GM19467 (cell line): ENCODE results near the gene SPSB3.
"Not testable (repeated sequence)": the region's sequence is repeated elsewhere in the genome, so short reads cannot be mapped to it uniquely, and the experiment has no call there.

Experiments used
- ATAC-seq: cut with Tn5 transposase; IDR thresholded peaks from one replicate; pipeline ENCODE4 v1.9.1; 2021; ENCODE audit warnings: mild to moderate bottlenecking, moderate library complexity; ENCODE audit not compliant: unreplicated experiment

SPSB3 gene

GRCh38 chr16:1744338-1744840, 38.0 kb downstream of the SPSB3 start:
- no peak for ATAC-seq

- ATAC-seq, result no peak
These were observed 38.7 kb downstream of the SPSB3 start for GRCh38 chr16:1743376-1744337.

GRCh38 chr16:1741553-1742165, 40.7 kb downstream of the SPSB3 start:
- no peak for ATAC-seq

GRCh38 chr16:1740781-1741490, 41.4 kb downstream of the SPSB3 start:
- ATAC-seq, result no peak

GRCh38 chr16:1740234-1740633, 42.1 kb downstream of the SPSB3 start:
- no peak for ATAC-seq

- ATAC-seq, result no peak
These were observed 47.6 kb downstream of the SPSB3 start for GRCh38 chr16:1734816-1735215.

- ATAC-seq, result no peak
These were observed 48.2 kb downstream of the SPSB3 start for GRCh38 chr16:1734123-1734522.

GRCh38 chr16:1732551-1732987, 49.8 kb downstream of the SPSB3 start:
- ATAC-seq, result not testable (repeated sequence)

GRCh38 chr16:1732071-1732470, 50.3 kb downstream of the SPSB3 start:
- no peak for ATAC-seq

GRCh38 chr16:1731603-1732002, 50.8 kb downstream of the SPSB3 start:
- no peak for ATAC-seq

GRCh38 chr16:1731073-1731472, 51.3 kb downstream of the SPSB3 start:
- no peak for ATAC-seq

- ATAC-seq, result no peak
These were observed 52.9 kb downstream of the SPSB3 start for GRCh38 chr16:1729445-1729844.

- ATAC-seq, result no peak
These were observed 53.3 kb downstream of the SPSB3 start for GRCh38 chr16:1729026-1729425.

GRCh38 chr16:1727651-1728624, 54.4 kb downstream of the SPSB3 start:
- ATAC-seq, result no peak
